Urothelium cell line (cell line): ENCODE results near the gene BMF.
A peak's percentile ranks its signal among the peaks of the same experiment; 100 is the strongest.

Experiments
- DNase-seq: peaks from one replicate; pipeline ENCODE4 v3.0.0; 2011; ENCODE audit warnings: low spot score, mixed read lengths
- FAIRE-seq: peaks from 2 replicates; lab custom pipeline; 2011; peaks lifted over from hg19 to GRCh38; lab: Jason Lieb, UNC

The BMF gene

DNA sequence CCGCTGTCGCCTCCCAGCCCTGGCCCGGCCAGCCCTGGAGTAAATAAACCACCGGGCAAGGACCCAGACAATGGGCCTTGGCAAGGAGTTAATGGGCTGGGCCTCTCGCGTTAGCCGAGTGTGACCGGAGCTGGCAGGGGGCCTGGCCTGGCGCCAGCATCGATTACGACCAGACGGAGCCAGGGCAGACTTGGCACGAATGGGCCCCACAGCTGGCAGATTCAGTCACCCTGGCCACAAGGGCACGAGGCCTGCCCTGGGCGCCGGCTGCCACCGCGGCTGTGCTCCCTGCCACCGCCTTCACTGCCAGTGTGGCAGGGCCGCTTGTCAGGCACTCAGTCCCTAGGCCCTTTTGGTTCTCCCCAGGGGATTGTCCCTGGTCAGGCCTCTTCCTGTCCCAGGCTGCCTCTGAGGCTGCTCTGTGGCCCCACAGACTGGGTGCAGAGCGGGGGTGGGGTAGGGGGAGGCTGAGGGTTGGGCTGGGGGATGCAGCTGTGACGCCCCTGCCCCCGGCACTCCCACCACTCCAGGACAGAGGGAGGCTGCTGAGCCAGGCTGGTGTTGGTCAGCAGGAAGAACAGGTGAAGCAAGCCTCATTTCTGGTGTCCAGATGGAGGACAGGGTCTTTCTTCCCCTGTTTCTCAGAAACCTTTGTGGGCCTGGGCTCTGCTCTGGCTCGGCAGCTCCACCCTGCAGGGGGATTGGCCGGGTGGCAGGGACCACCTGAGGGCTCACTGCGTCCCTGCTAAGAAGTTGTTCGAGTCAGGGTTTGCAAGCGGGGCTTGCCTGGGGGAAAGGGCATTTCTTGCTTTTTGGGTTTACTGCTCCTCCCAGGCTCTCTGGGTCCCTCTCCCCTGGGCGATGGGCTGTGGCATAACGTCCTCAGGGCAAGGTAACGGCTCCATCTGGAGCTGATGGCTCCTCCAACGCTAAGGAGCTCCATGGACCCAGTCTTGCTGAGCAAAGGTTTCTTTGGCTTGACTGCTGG is 39.2 kb downstream of the BMF start:
- no peak for FAIRE-seq
- DNase-seq = peak; percentile 88

DNA sequence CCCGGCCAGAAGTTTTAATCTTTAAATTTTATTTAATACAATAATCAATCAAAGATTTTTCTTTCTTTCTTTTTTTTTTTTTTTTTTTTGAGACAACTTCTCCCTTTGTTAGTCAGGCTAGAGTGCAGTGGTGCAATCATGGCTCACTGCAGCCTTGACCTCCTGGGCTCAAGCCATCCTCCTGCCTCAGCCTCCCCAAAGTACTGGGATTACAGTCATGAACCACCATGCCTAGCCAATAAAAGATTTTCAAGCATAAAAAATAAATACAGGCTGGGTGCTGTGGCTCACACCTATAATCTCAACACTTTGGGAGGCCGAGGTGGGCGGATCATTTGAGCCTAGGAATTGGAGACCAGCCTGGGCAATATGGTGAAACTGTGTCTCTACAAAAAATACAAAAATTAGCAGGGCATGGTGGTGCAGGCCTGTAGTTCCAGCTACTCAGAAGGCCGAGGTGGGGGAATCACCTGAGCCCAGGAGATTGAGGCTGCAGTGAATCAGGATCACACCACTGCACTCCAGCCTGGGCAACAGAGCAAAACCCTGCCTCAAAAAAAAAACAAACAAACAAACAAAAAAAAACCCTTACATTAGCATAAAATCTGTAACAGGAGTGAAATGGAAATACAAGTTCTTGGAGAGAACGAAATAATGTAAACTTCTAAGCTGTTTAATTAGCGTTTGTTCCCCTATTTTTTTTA is 40.6 kb downstream of the BMF start:
- FAIRE-seq (no peak), DNase-seq (no peak)

DNA sequence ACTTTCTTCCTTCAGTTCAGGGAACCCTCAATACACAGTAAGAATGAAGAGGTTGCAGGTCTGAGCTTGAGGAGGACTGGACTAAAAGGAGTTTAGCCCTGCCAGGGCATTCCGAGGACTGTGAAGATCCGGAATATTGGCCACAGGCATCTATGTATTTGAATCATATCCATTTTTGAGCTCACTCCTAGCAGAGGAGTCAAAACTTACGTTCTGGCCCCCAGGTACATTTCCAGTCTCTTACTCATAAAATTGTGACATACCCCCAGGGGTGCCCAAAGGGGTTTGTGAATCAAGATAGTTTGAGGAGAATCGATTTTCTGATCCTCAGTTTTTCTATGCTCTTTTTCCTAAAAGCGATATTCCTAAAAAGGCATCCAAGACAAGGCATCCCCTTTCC is 42.1 kb downstream of the BMF start:
- DNase-seq = no peak
- FAIRE-seq = no peak

DNA sequence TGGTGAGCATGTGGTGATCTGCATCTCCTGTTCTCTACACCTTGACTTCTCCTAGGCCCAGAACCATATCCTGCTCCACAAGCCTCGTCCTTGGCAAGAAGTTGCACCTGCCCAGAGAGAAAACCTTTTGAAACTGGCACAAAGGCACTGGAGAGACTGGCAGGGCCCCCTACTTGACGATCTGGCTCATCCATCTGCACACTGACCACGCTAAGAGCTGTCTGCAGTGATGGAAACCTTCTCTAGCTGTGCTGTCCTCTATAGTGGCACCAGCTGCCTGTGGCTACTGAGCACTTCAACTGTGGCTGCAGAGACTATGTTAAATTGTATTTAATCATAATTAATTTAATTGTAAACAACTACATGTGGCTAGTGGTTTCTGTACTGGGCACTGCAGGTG is 43.5 kb downstream of the BMF start:
- DNase-seq = no peak
- no peak for FAIRE-seq

GRCh38 chr15:40064231-40064894 is 44.3 kb downstream of the BMF start:
- no peak for FAIRE-seq
- DNase-seq = no peak

- FAIRE-seq = no peak
- no peak for DNase-seq
Observed at GRCh38 chr15:40063563-40064011, 45.1 kb downstream of the BMF start.

GRCh38 chr15:40062816-40063562 is 45.7 kb downstream of the BMF start:
- DNase-seq (no peak), FAIRE-seq (no peak)

DNA sequence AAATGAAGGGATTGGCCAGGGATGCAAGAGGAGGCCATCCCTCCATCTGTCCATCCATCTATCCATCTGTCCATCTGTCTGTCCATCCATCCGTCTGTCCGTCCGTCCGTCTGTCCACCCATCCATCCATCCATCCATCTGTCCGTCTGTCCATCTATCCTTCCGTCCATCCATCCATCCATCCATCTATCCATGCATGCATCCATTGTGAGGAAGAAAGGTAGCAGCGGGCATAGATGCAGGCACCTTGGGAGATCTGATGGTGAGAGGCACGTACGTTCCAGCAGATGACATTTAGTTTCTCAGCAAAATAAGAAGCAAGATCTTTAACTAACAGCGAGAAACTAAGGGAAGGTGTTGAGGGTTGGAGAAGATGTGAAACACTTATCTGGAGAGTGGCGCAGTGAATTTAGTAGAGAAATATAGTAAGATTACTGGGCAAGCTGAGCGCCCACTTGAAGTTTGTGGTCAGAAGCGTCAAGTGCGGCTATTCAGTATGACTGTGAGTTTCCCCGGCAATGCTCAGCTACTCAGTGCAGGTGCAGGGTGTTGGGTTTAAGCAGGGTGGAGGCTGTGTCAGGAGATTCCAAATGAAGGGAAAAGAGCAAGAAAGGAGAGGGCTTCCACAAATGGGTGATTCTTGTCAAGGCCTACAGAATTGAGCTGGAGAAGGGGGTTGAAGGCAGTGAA is 47.3 kb downstream of the BMF start:
- FAIRE-seq = peak; percentile 62
- no peak for DNase-seq

DNA sequence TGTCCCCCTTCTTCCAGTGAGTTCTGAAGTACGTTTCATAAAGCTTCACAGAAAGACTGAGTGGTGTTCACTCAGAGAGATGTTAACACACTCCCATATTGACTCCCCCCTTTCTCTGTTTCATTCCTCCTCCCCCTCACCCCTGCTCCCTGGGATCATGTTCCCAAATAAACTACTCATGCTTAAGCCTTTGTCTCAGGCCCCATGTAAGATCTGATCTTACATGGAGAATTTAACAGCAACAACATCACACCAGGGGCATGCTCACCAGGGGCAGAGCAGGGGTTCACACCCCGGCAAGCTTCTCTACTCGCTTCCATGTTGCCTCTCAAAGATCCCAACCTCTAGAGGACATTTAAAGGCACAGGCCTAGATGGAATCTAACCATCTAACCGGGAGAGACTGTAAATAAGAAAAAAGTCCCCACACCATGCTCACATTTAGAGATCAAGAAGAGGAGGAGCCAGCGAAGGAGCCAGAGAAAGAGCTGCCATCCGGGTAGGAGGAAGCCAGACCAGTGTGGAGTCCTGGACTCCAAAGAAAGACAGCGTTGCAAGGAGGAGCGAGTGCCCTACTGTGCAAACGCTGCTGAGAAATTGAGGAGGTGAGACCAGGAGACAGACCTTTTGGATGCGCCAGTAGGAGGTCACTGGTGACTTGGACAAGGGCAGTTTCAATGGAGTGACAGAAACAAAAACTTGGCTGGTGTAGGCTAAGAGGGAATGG is 48.3 kb downstream of the BMF start:
- no peak for DNase-seq
- no peak for FAIRE-seq

- DNase-seq (no peak), FAIRE-seq (no peak)
Observed at GRCh38 chr15:40059821-40060220, 48.9 kb downstream of the BMF start.

GRCh38 chr15:40058476-40059140 is 50.1 kb downstream of the BMF start:
- DNase-seq (no peak), FAIRE-seq (no peak)

DNA sequence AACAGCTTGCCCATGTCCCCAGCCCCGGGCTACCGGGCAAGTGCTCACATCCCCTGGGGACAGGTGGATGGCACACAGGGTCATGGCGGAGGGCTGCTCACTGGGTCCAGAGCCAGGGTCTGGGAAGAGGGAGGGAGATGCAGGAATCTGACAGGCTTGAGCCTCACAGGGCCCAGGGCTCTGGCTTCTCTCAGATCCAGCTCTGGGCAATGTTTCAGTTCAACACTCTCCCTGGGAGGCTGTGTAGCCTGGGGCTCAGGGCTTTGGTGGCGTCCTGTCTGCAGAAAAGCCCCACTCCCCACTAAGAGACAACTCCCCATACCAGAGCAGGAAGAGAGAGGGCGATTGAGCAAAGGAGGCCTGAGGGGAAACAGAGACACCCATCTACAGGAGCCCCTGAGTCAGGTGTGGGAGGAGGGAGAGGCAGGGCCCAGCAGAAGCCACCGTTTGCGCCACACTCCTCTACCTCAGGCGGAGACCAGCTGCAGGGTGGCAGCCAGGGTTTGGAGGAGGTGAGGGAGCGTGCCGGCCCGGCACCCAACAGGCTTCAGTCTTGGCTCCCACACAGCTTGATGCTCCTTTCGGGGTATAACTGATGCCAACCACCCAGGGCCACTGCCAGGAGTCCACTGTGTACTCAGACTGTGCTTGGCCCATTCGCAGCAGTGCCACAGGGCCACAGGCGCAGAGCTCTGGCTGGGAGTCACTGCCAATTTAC is 52.9 kb downstream of the BMF start:
- DNase-seq (no peak), FAIRE-seq (no peak)

DNA sequence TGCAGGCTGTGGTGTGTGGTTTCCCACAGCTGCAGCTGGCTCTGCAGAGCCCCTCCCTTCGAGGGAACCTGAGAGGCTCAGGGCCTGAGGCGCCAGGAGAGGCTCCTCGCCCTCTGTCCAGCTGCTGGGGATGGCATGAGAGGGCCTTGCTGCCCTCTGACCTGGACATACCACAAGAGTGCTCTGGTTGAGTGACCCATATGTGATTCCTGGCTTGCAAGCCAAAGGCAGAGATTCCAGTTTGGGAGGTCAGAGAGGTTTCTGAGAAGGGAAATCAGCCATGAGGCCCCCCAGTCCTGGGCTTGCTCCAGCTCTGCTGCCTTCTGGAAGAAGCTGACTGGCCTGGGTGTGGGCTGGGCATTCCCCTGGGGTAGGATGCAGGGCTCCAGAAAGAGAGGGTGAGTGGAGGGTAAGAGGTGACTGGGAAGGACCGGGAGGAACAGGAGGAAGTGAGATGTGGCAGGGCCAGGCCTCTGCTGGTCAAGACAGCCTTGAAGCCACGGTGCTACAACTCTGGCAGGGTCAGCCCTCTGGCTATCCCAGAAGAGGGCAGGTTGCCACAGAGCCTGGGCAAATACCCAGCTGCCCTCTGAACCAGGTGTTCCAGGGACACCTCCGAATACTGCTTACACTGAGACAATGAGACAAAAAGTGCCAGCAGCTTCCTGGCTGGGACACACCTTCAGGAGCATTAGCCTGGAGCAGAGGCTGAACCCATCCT is 53.7 kb downstream of the BMF start:
- DNase-seq (peak; percentile 67), FAIRE-seq (no peak)

DNA sequence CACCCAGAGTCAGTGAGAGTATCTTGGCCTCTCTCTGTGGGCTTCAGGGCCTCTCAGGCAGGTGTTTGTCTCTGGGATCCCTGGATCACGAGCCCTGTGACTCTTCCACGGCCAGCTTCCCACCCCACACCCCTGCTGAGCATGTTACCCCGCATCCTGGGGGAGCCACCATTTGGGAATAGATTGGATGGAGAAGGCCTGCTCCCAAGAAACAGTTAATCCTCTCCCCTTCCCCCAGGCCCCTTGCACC is 54.1 kb downstream of the BMF start:
- FAIRE-seq (no peak), DNase-seq (no peak)

DNA sequence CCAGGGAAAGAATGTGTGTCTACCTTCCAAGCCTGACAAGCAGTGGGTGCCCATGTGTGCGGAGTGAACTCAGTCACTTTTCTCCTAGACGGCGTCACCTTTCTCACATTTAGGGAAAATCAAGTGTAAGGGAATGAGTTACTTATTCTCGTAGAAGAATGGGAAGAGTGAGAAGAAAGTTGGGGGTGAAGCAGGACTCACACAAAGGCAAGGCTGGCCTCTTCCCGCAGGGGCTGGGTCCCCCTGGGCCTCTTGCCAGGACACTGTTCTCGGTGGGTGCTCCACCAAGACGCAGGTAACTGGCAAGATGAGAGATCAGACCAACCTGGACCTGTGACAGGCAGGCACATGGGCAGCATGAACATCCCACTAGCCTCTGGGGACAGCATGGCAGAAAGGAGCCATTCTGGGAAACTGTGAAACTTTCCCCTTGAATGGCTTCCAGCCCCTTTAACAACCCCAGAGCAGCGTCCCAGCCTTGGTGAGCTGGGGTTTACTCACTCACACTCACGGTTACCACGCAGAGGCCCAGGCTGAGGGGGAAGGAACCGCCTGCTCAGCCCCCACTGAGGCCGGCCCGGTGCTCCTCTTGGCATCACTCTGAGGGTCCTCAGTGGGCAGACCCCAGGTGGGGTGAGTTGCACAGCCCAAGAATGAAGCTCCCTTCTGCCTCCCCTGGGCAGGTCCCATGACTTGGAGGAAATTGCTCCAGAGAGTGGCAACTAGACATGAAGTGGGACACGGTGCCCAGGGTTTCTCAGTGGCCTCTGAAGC is 54.7 kb downstream of the BMF start:
- FAIRE-seq (no peak), DNase-seq (no peak)

DNA sequence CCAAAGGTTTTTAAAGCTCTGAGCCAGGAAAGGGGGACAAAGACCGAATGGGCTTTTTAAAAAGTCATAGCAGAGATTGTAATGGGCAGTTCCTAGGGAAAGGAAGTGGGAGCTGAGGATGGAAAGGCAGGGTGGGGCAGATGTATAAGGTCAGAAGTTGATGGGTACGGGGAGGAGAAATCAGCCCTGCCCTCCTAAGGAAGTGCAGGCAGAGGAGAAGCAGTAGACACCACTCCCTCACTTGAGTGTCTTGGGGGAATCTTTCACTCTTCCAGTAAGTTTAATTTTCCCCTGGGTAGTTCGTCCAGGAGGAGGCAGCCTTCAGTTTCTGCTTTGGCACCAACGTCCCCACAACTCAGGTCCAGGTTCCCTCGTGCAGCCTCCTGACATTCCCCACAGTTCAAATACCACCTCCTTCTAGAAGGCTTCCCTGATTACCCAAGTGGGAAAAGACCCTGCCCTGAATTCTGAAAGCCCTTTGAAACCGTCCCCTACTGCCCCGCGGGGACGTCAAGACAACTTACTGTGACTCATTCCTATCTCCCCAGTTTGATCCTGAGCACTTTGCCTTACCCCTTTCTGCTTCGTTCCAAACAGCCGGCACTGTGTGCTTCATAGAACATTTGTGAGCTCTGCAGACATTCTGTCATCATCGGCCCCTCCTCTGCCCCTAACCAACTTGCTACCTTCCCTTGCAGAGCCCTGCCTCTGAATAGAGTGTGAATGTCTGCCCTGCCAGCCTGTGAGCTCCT is 55.4 kb downstream of the BMF start:
- DNase-seq = no peak
- no peak for FAIRE-seq

- no peak for FAIRE-seq
- DNase-seq = no peak
Observed at GRCh38 chr15:40052604-40053003, 56.1 kb downstream of the BMF start.
